ENCODE data around the gene TRAF3.
A peak's percentile ranks its signal among the peaks of the same experiment; 100 is the strongest.

Gene TRAF3

GRCh38 chr14:102910442-102910841 lies 133.2 kb downstream of the TRAF3 start:
- DNase-seq: no peak

- DNase-seq: no peak
Measured at GRCh38 chr14:102911541-102911951, 134.3 kb downstream of the TRAF3 start.

- no peak for DNase-seq
Measured at GRCh38 chr14:102911991-102912761, 134.9 kb downstream of the TRAF3 start.

- DNase-seq: no peak
Measured at GRCh38 chr14:102913341-102914211, 136.3 kb downstream of the TRAF3 start.

GRCh38 chr14:102914474-102915291 lies 137.4 kb downstream of the TRAF3 start:
- no peak for DNase-seq

- no peak for DNase-seq
Measured at GRCh38 chr14:102915292-102916110, 138.3 kb downstream of the TRAF3 start.

- DNase-seq: no peak
Measured at GRCh38 chr14:102916347-102917055, 139.3 kb downstream of the TRAF3 start.

GRCh38 chr14:102917056-102917385 lies 139.8 kb downstream of the TRAF3 start:
- no peak for DNase-seq

- peak; percentile 78 to 80 for DNase-seq
Measured at GRCh38 chr14:102917469-102918211, 140.4 kb downstream of the TRAF3 start.

GRCh38 chr14:102918438-102918837 lies 141.2 kb downstream of the TRAF3 start:
- no peak for DNase-seq

GRCh38 chr14:102920273-102920997 lies 143.2 kb downstream of the TRAF3 start:
- no peak for DNase-seq

GRCh38 chr14:102920998-102921304 lies 143.7 kb downstream of the TRAF3 start:
- no peak for DNase-seq

- no peak for DNase-seq
Measured at GRCh38 chr14:102922490-102923200, 145.4 kb downstream of the TRAF3 start, which contains the start of gene AMN. AMN (plus strand) TSS chr14:102922663; CDS start chr14:102922689, 26 bp downstream.

GRCh38 chr14:102923201-102923924 lies 146.1 kb downstream of the TRAF3 start:
- no peak for DNase-seq

GRCh38 chr14:102923925-102924486 lies 146.8 kb downstream of the TRAF3 start:
- DNase-seq: no peak

- no peak for DNase-seq
Measured at GRCh38 chr14:102924632-102925588, 147.7 kb downstream of the TRAF3 start.

GRCh38 chr14:102925646-102926045 lies 148.4 kb downstream of the TRAF3 start:
- DNase-seq: no peak
